ENCODE data around the gene ADAMTS15.

The ADAMTS15 gene

DNA sequence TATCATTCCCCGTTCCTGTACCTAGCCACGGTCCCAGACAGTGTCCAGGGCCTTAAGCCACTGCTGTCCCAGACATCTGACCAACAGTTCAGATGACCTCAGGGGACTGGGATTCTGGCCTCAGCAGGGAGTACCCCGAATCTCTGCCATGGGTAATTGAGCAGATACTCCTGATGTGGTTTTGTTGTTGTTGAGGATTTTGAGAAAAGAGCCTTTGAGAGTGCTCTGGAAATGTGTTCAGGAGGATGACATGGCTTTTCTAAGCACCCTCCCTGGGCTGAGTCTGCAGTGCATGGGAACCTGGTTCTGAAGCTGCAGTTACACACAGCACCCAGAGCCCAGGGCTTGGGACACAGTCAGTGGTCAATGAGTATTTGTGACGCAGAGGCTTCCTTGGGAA is 30.4 kb downstream of the ADAMTS15 start:
- DNase-seq (ENCODE audit: low read depth), result no peak

DNA sequence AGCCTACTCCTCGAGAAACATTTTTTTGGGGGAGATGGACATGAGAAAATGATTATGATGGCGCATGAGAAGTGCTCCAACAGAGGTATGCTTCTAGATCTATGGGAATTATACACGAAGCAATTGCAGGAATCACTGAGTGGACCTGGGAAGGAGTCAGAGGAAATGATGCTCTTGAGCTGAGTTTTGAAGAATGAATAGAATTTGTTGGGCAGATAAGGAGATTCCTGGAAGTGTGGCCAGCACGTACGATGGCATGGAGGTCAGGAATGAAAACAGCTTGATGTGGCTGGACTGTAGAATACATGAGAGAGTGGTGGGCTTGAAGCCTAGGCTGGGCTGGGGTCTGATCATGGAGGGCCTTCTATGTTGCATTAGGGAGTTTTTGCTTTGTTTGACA is 31.7 kb downstream of the ADAMTS15 start:
- peak; percentile 57 for DNase-seq (ENCODE audit: low read depth)

DNA sequence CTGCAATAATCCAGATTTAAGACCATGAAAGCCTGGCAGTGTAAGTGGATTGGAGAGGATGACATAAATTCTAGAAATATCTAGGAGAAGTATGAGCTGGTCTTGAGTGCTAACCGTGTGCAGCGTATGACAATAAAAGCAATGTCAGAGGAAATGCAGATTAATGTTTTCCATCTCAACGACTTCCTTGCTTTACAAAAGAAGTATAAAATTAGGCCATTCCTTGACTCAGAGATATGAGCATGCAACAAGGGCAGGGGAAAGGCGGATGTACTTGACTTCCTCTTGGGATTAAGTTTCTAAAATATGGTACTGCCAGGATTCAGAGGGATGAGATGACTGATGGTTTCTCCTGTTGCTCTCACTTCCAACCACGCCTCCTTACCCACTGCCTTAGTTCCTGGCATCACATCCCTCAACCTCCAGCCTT is 32.3 kb downstream of the ADAMTS15 start:
- DNase-seq (ENCODE audit: low read depth), result no peak

DNA sequence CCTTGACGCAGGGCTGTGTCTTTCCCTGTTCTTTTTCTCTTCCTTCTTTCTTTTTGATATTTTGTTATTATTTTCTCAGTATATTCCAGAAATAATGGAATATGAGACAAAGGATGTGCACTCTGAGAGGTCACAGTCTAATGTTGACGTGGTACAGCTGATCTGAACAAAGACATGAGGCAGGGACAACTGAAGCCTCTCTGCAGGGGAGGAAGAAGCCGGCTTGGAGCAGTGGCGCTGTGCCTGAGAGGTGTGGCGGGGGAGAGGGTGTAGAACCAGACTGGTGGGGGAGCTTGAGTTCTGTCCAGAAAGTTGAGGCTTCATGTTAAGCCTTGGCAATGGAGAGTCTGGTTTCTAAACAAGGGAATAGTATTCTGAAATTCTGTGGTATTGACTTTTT is 34.7 kb downstream of the ADAMTS15 start:
- DNase-seq (ENCODE audit: low read depth), result no peak

DNA sequence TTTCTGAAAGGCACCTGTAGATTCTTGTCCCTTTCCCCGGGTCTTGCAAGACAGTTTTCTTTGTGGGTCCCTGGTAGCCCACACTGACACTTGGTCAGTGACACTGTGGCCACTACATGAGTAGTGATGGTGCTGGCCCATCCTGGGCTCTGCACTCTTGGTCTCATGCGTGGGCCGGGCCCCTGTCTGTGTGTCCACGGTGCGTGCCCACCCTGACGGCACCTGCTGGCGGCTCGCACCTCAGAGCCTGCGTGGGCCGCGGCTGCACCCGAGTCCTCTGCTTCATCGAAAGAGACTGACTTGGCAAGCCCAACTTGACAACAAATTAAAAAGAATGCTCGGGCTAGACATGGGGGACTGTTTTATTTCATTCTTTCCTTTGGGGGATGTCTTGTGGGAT is 37.5 kb downstream of the ADAMTS15 start:
- DNase-seq (ENCODE audit: low read depth), result no peak

DNA sequence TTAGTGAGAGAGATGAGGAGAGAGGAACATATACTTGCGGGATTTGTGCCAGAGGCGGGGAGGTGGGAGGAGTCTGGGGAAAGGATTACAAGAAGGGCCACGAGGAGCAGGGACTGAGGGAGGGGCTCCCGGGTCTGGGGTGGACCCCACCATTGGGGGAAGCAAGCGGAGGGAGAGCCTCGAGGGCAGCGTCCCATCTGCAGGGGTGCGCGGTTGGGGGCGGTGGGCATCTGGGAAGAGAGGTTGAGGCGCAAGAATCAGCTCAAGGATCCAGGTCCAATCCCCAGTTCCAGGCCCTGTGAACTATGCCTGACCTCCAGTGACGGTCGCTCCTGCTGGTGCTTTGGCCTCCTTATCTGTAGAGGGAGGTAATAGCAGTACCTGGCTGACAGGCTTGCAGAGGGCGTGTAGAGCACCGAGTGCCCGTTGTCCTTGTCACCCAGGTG is 38.0 kb downstream of the ADAMTS15 start:
- DNase-seq (ENCODE audit: low read depth), result no peak

DNA sequence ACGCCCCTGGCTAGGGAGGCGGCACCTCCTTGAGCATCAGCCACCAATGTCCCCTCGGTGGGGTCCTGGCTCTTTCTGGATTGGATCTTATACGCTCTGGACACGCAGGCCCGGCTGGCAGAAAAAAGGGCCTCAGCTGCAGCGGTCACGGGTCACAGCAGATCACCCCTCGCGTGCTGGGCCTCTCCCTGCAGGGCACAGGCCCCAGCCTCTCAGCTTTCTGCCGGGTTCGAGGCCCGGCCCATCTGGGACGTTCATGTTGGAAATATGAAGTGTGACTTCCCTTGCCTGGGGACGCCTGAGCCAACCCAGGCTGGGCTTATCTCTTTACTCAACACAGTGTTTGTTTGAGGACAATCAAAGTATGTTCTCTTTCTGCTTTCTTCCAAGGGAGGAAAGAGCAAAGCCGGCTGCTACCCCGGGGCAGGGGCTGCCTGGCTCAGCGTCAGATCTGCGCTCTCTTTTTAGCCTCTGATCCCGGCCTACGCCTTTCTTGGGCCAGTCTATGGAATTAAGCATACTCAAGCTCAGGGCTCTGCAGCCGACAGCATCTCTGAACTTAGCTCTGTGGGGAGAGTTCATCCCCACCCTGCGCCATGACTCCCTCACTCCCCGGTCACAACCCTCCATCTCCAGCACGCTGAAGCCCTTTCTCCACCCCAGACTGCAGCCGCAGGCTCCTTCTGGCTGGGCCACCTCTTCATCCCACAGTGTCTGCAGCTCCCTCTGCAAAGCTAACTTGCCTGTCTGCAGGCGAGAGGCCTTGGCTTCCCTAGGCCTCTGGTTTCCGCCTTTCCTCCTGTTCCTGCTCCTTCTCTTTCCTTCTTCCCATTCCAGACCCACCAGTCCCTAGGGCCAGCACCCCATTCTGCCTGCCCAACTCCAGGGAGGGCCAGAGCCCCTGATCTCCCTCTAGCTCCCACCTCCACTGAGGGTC is 38.8 kb downstream of the ADAMTS15 start:
- no peak for DNase-seq (ENCODE audit: low read depth)

DNA sequence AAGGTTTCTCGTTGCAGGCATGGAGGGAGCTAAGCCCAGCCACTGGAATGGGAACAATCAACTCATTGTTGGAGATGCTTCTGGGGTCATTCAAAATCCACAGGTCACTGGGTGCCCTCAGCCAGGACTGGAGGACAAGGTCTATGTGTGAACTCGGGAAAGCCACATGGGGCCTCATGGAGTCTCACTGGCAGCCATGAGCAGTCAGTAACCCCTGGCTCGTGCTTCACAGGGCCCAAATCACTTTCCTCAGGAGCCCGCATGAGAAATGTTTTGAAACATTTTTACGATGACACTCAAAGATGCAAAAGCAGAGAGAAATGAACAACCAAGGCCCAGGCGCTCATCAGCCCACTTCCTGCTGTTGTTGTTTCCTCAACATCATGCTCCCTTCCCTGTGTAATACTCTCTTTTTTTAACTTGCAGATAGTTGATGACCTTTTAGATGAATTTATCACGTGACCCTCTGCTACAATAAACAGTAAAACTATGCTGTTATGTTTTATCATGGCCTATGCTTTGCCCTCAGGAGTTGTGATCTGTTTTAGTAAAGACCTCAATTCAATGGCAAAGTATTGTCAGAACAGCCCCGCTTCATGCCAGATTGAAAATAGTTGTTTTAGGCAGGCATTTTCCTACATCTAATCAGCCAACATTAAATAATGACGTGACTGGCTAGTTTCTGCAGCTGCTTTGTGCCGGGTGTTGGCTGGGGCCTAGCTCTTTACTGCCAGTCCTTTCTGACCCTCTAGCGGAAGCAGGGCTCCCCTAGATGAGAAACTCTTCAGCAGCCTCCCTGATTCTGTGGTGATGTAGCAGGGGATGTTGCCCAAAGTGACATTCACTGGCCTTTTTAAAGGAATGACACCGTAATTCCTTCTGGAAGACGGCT is 39.7 kb downstream of the ADAMTS15 start:
- DNase-seq (ENCODE audit: low read depth), result no peak

DNA sequence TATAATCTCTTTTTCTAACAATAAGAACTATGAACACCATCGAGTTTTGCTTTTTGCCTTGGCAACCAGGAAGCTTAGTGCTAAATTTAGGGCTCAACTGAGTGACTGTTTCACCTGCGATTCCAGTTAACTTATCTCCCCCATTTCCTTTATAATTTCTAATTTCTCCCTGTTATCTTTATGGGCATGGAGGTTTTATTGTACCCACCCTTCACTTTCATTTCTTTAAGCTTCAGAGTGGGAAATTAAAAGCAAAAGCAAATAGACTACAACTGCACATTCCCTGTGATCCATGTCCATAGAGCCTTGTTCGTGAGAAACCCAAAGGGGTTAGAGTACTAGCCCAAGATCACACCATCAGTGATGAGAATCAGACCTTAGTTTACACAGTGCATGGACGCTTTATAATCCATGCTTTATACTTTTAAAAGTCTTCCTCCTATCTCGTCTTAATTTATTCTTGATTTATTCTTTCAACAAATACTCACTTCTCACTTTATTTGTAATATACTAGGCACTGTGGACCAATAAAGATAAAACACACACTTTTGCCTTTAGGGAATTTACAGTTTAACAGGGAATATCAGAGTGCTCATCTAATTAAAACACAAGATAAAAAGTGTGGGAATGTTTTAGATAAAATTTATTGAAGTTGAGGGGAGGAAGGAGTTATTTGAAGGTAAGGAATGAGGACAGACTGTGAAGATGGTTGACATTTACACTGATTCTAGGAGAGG is 40.6 kb downstream of the ADAMTS15 start:
- DNase-seq (ENCODE audit: low read depth), result no peak

DNA sequence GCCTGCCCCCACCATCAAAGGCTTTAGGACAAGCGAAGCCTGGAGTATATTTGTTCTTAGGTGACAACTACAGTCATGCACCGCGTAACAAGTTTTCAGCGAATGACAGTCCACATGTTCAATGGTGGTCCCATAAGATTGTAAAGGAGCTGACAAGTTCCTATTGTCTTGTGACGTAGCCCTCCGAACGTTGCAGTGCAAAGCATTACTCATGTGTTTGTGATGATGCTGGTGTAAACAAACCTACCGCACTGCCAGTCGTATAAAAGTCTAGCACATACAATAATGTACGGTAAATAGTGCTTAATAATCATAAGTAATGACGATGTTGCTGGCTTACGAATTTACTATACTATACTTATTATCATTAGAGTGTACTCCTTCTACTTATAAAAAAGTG is 41.3 kb downstream of the ADAMTS15 start:
- no peak for DNase-seq (ENCODE audit: low read depth)

DNA sequence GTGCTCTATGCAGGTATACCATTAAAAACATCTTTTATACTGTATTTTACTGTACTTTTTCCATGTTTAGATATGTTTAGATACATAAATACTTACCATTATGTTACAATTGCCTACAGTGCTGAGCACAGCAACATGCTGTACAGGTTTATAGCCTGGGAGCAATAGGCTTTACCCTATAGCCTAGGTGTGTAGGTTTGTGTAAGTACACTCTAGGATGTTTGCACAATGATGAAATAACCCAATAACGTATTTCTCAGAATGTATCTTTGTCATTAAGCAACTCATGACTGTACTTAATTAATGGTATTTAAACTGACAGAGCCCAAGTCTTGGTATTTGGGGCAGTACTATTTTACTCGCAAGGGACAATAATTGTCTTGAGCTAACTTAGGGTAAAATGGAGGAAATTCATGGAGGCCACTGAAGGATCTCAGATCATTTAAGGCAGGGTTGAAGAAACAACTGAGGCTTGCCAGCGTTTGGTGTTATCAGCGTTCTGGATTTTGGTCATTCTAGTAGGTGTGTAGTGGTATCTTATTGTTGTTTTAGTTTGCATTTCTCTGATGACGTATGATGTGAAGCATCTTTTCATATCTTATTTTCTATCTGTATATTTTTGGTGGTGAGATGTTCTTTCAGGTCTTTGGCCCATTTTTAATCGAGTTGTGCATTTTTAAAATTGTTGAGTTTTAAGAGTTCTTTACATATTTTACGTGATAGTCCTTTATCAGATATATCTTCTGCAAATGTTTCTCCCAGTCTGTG is 42.4 kb downstream of the ADAMTS15 start:
- DNase-seq (ENCODE audit: low read depth), result no peak

DNA sequence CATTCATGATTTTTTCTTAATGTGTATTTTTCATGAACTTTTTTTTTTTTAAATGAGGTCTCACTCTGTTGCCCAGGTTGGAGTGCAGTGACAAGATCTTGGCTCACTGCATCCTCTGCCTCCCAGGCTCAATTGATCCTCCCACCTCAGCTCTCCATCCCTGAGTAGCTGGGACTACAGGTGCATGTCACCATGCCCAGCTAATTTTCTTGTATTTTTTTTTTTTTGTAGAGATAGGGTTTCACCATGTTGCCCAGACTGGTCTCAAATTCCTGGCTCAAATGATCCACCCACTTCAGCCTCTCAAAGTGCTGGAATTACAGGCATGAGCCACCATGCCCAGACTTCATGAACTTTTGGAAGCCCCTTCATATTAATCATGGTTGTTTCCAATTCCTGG is 49.7 kb downstream of the ADAMTS15 start:
- no peak for DNase-seq (ENCODE audit: low read depth)

DNA sequence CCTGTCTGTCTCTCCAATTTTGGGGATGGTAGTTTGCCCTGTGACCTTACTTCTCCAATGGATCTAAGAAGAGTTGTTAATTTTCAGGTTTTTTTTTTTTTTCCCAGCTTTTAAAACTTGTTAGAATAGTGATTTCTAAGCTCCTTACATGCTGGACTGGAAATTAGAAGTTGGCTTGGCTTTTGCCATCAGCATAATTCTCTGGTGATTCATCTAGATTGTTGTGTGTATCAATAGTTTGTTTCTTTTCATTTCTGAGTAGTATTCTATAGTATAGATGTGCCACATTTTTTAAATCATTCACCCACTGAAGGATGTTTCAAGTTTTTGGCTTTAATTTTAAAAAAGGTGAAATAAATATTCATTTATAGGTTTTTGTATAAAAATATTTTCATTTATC is 51.4 kb downstream of the ADAMTS15 start:
- DNase-seq (ENCODE audit: low read depth), result no peak

DNA sequence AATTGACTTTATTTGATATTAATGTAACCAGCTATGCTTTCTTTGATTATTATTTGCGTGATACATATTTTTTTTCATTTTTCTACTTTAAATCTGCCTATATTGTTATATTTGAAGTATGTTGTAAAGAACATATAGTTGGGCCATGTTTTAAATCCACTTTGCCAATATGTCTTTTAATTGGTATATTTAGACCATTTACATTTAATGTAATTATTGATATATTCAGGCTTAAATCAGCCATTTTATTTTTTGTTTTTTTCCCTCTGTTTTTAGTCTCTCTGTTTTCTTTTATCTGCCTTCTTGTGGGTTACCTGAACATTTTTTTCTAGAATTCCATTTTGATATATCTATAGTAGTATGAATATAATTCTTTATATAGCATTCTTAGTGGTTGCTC is 55.9 kb downstream of the ADAMTS15 start:
- DNase-seq (ENCODE audit: low read depth), result no peak

DNA sequence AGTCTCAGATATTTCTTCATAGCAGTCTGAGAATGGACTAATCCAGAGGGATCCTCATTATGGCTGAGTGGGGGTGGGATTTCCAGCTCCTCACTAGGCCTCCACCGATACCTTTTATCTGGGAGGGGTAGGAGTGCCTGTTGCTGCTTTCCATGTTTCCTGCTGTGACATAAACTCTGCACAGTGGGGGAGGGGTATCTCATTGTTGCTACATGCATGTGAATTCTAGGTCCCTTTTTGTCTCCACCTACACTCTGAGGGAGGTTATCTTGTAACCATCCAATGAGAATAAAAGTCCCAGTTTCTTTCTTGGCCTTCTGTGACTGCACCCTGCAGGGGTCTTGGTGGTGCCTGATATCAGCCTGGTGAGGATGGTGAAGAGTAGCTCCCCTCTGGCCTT is 60.5 kb downstream of the ADAMTS15 start:
- no peak for DNase-seq (ENCODE audit: low read depth)

DNA sequence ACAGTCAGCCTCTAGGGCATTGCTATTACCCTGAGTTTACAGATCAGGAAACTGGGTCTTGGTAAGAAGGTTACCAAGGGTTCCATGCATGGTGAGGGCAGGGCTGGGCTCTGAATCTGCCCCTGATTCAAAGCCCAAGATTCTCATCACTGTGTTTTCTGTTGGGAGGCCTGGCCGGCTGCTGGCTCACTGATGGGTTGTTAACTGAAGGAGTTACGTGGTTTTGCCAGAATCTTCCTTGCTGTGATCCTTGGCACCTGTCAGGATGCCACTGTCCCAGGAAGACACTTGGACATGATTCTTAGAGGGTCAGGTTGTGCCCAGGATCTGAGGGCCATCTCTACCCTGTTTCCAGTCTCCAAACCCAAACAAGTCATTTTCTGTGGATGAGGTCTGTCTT is 61.5 kb downstream of the ADAMTS15 start:
- DNase-seq (ENCODE audit: low read depth), result no peak

DNA sequence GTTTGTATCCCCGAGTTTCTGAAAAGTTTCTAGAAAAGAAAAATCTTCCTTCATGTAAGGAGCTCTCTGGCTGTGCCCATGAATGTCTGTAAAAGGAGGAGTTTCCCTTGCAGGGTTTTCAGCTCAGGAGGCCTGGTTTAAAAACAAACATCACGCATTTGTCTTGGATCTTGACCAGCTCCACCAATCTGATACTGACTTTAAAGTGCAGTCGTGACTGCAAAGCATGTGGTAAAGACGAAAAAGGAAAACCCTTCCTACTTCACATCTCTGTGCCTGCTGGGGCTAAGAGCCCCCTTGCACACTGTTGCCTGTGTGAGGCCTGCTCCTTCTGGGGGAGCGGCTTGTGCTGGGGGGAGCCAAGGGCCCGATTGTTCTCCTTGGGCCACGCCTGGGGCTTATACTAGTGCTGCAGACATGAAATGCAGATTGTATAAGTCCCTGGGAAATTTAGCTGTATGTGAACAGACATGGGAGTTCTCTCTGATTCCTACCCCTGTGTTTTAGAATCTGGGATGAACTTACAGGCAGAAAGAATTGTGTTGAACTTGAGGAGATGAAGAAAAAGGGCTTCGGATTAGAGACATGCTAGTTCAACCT is 62.1 kb downstream of the ADAMTS15 start:
- no peak for DNase-seq (ENCODE audit: low read depth)

DNA sequence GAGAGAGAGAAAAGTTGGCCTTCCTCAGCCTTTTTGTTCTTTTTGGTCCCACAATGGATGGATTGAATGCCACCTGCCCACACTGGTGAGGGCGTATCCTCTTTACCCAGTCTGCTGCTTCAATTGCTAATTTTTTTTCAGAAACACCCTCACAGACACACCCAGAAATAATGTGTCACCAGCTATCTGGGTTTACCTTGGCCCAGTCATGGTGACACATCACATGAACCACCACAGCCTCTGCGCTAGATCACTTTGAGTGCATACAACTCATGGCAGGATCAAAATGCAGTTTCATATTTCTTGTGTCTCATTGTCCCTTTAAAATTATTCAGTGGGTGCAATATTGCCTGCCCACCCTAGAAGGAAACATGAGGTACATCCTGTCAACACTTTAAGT is 63.3 kb downstream of the ADAMTS15 start:
- DNase-seq (ENCODE audit: low read depth), result no peak

DNA sequence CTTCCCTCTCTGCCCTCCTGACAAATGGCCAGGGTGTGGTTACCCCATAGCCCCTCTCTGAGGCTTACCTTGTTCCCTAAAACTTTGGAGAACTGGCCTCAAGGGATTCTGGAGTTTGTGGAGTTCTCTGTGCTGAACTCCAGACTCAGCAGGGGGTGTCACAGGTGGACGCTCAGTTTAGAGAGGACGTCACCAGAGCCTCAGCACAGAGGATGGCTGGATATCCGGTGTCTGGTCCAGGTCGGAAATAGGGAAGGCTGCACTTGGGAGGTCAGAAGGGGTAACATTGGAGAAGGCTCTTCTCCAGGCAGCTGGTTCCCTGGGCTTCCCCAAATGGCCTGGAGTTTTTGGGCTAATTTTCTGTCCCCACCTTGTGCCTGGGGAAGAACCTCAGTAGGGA is 64.2 kb downstream of the ADAMTS15 start:
- DNase-seq (ENCODE audit: low read depth), result no peak

DNA sequence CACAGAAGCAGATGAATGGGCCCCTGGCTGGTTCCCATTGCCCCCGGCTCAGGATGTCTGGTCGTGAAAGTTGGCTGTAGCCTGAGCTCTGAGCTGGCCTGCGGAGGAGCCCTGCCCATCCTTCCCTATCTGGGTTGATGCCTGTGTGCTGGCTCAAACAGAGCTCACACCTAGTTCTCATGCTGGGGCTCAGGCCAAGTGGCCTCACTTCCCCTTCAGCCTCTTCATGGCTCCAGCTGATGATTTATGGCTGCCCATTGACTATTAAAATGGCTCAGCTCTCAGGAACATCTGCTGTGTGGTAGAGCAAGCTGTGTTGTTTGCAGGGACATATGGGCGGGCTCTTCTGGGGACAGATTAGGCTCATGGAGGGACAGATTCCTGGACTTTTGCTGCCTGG is 64.7 kb downstream of the ADAMTS15 start:
- DNase-seq (ENCODE audit: low read depth), result no peak

DNA sequence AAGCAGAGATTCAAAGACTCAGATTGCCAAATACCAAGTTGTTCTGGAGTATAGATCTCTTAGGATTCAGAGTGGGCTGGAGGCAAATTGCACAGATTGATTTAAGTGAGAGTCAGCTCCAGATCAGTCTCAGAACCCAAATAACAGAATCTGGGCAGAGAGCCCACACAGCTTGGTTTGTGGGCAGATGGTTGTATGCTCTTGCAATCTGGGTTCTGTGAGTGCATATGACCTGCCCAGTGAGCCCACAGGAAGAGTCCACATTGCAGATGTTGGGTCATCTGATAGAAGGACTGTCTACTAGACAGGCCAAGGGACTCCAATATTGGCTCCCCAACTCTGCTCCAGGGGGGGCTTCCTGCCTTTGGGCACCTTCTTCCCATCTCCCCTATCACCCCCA is 65.9 kb downstream of the ADAMTS15 start:
- no peak for DNase-seq (ENCODE audit: low read depth)
